H9 (cell line): ENCODE data around the gene CDH4. TPM values are rescaled to one million over a fixed set of nuclear protein-coding genes. Genes with fewer than 3 reads are reported as not detected.

ENCODE experiments used
- DNase-seq: peaks from one replicate; pipeline ENCODE4 v3.0.0-alpha.2; 2017
- H2AFZ ChIP-seq: one replicate; pipeline ENCODE4 v1.6.1; 2013; ENCODE audit warnings: mild to moderate bottlenecking, low read length, control low read depth, moderate library complexity
- H2AK5ac ChIP-seq: 2 replicates; pipeline ENCODE4 v1.6.1; 2013; ENCODE audit warnings: low read length, control low read depth, mixed read lengths; ENCODE audit not compliant: insufficient read length
- H2BK120ac ChIP-seq: one replicate; pipeline ENCODE4 v1.6.1; 2013; ENCODE audit warnings: low read depth, mild to moderate bottlenecking, low read length, control low read depth, inconsistent platforms; ENCODE audit not compliant: poor library complexity, severe bottlenecking
- H2BK12ac ChIP-seq: 2 replicates; pipeline ENCODE4 v1.6.1; 2013; ENCODE audit warnings: low read length, control low read depth, mixed read lengths, low read depth; ENCODE audit not compliant: insufficient read length
- H2BK15ac ChIP-seq: 2 replicates; pipeline ENCODE4 v1.6.1; 2013; ENCODE audit warnings: low read depth, low read length, control low read depth
- H2BK20ac ChIP-seq: one replicate; pipeline ENCODE4 v1.6.1; 2013; ENCODE audit warnings: low read depth, mild to moderate bottlenecking, low read length, control low read depth, inconsistent platforms; ENCODE audit not compliant: poor library complexity, severe bottlenecking
- H2BK5ac ChIP-seq: 2 replicates; pipeline ENCODE4 v1.6.1; 2013; ENCODE audit warnings: low read length, control low read depth, mixed read lengths; ENCODE audit not compliant: insufficient read length
- H3K14ac ChIP-seq: 2 replicates; pipeline ENCODE4 v1.6.1; 2013; ENCODE audit warnings: low read length, control low read depth; ENCODE audit not compliant: insufficient read depth
- H3K18ac ChIP-seq: 2 replicates; pipeline ENCODE4 v1.6.1; 2013; ENCODE audit warnings: low read depth, mild to moderate bottlenecking, mixed read lengths, low read length, control low read depth; ENCODE audit not compliant: insufficient read length
- H3K23ac ChIP-seq: 2 replicates; pipeline ENCODE4 v1.6.1; 2013; ENCODE audit warnings: low read length, control low read depth, mixed read lengths, low read depth; ENCODE audit not compliant: insufficient read length
- H3K23me2 ChIP-seq: 2 replicates; pipeline ENCODE4 v1.6.1; 2013; ENCODE audit warnings: low read depth, mild to moderate bottlenecking, mixed read lengths, low read length, control low read depth; ENCODE audit not compliant: insufficient read length, poor library complexity, severe bottlenecking
- H3K27ac ChIP-seq: 2 replicates; pipeline ENCODE4 v1.5.1; 2013; ENCODE audit warnings: low read length, control low read depth, mixed read lengths, low read depth; ENCODE audit not compliant: insufficient read length
- H3K27me3 ChIP-seq: 2 replicates; pipeline ENCODE4 v1.6.1; 2013; ENCODE audit warnings: low read length, control low read depth, inconsistent platforms; ENCODE audit not compliant: insufficient read depth
- H3K4ac ChIP-seq: 2 replicates; pipeline ENCODE4 v1.6.1; 2013; ENCODE audit warnings: low read depth, mild to moderate bottlenecking, control low read depth, inconsistent platforms, low read length, moderate library complexity
- H3K4me1 ChIP-seq: 2 replicates; pipeline ENCODE4 v1.6.1; 2013; ENCODE audit warnings: low read length, control low read depth, inconsistent platforms; ENCODE audit not compliant: insufficient read depth
- H3K4me2 ChIP-seq: 2 replicates; pipeline ENCODE4 v1.6.1; 2013; ENCODE audit warnings: low read length, control low read depth, mixed read lengths; ENCODE audit not compliant: insufficient read length, insufficient read depth
- H3K56ac ChIP-seq: 2 replicates; pipeline ENCODE4 v1.6.1; 2013; ENCODE audit warnings: low read depth, mild to moderate bottlenecking, mixed read lengths, low read length, control low read depth; ENCODE audit not compliant: insufficient read length
- H3K79me1 ChIP-seq: 2 replicates; pipeline ENCODE4 v1.6.1; 2013; ENCODE audit warnings: low read depth, mild to moderate bottlenecking, moderate library complexity, low read length, control low read depth, inconsistent platforms; ENCODE audit not compliant: insufficient read depth, poor library complexity, severe bottlenecking
- H3K79me2 ChIP-seq: 2 replicates; pipeline ENCODE4 v1.6.1; 2013; ENCODE audit warnings: low read length, control low read depth, inconsistent platforms; ENCODE audit not compliant: insufficient read depth
- H3K9ac ChIP-seq: 2 replicates; pipeline ENCODE4 v1.6.1; 2013; ENCODE audit warnings: low read length, control low read depth, mixed read lengths; ENCODE audit not compliant: insufficient read length; ENCODE audit errors: extremely low read depth
- H3K9me3 ChIP-seq: one replicate; pipeline ENCODE4 v1.6.1; 2013; ENCODE audit warnings: low read depth, low read length, inconsistent platforms; ENCODE audit not compliant: control insufficient read depth
- H3T11ph ChIP-seq: one replicate; pipeline ENCODE4 v1.6.1; 2013; ENCODE audit warnings: mild to moderate bottlenecking, low read length, control low read depth, inconsistent platforms
- H4K20me1 ChIP-seq: one replicate; pipeline ENCODE4 v1.6.1; 2013; ENCODE audit not compliant: control insufficient read depth, insufficient read length, insufficient read depth
- H4K5ac ChIP-seq: 2 replicates; pipeline ENCODE4 v1.6.1; 2013; ENCODE audit warnings: low read depth, mild to moderate bottlenecking, mixed read lengths, low read length, control low read depth; ENCODE audit not compliant: insufficient read length
- H4K8ac ChIP-seq: replicated peaks from 2 replicates; pipeline ENCODE4 v1.6.1; 2013; ENCODE audit warnings: low read length, control low read depth, mixed read lengths, low read depth; ENCODE audit not compliant: insufficient read length
- H4K91ac ChIP-seq: 2 replicates; pipeline ENCODE4 v1.6.1; 2013; ENCODE audit warnings: low read depth, mild to moderate bottlenecking, moderate library complexity, mixed read lengths, low read length, control low read depth; ENCODE audit not compliant: insufficient read length
- H3K27ac Mint-ChIP-seq, 3 experiments: 2 replicates in 2 of 3; 3 replicates in 1 of 3; pipeline ENCODE4 v1.8.0; 2020 to 2021; ENCODE audit warnings: mixed read lengths in 3 of 3, mild to moderate bottlenecking in 1 of 3, moderate library complexity in 1 of 3
- H3K27me3 Mint-ChIP-seq: 2 replicates; pipeline ENCODE4 v1.8.0; 2021; ENCODE audit warnings: low read depth, mild to moderate bottlenecking, moderate library complexity, mixed read lengths
- H3K36me3 Mint-ChIP-seq, 3 experiments: 2 replicates in 2 of 3; 3 replicates in 1 of 3; pipeline ENCODE4 v1.8.0; 2020 to 2021; ENCODE audit warnings: low read depth in 3 of 3, mixed read lengths in 3 of 3; ENCODE audit not compliant: insufficient read depth in 1 of 3
- H3K4me1 Mint-ChIP-seq, 2 experiments: 2 replicates each; pipeline ENCODE4 v1.8.0; 2020; ENCODE audit warnings: mixed read lengths in 2 of 2
- H3K4me3 Mint-ChIP-seq, 2 experiments: 2 replicates in 1 of 2; 3 replicates in 1 of 2; pipeline ENCODE4 v1.8.0; 2020 to 2021; ENCODE audit warnings: mild to moderate bottlenecking in 2 of 2, mixed read lengths in 2 of 2, moderate library complexity in 1 of 2
- H3K9me3 Mint-ChIP-seq, 2 experiments: 2 replicates in 1 of 2; 3 replicates in 1 of 2; pipeline ENCODE4 v1.8.0; 2020; ENCODE audit warnings: mild to moderate bottlenecking in 2 of 2, mixed read lengths in 2 of 2, moderate library complexity in 1 of 2
- WGBS: extraction: QIAGEN DNeasy Blood & Tissue Kit; methylation state at CpG from one replicate; pipeline ENCODE4 v1.1.7; 2013; ENCODE audit warnings: missing lambda C conversion rate, low lambda C conversion rate, mixed read lengths; ENCODE audit not compliant: insufficient read length; ENCODE audit errors: extremely low coverage; 5-methylcytosine and 5-hydroxymethylcytosine counted together
- total RNA-seq: library from RNA; stranded (reverse); gene quantifications from 2 replicates; pipeline ENCODE4 v1.2.1, GENCODE V29; 2021
- TF ChIP-seq, protein P1 (sequence below): fragments of 200-600 bp; sonication (generic); conservative IDR thresholded peaks from 3 replicates; pipeline ENCODE4 v1.8.0; 2021; ENCODE audit warnings: antibody characterized with exemption, mild to moderate bottlenecking

CDH4 gene
- total RNA-seq, 1 experiment from 2014 or later = 3.0 TPM

DNA sequence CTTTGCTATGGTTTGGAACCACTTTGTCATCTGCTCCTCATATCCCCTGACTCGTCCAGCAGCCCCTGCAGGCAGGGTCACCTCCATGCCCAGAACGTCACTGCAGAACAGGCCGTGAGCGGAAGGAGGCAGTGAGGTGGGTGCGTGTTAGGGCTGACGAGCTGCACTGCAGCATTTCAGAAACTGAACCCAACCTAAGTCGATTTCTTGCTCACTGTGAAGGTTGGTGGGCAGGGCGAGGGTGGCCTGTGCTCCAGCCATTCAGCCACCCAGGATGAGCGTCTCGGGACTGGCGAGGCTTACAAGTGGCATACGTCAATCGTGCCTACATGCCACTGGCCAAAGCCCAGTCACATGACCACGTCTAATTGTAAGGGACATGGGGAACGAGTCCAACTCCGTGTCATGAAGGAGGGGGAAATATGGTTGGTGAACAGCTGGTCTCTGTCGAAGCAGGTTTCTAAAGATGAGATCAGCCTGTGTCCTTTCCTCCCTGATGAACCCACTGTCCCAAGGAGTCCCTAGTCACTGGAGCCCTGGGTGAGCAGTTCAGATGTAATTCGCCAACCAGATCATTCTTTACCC, 524.5 kb downstream of the CDH4 start:
- Histone ChIP-seq H3K79me1 (no peaks in the 10 kb centered on the region), H3K23ac (no peak overlapping the region), H3K14ac (no peak overlapping the region), H2AK5ac (no peak overlapping the region), H3K4me2 (no peak overlapping the region), H4K8ac (no peak overlapping the region), H2BK12ac (no peak overlapping the region), H2BK120ac (no peak overlapping the region), H3K23me2 (no peaks in the 10 kb centered on the region), H3K9ac (no peak overlapping the region), H2BK5ac (no peak overlapping the region), H3K79me2 (no peaks in the 10 kb centered on the region), H3K9me3 (no peaks in the 10 kb centered on the region), H3K27ac (no peak overlapping the region), H2BK15ac (no peak overlapping the region), H3K4me1 (no peaks in the 10 kb centered on the region), H2BK20ac (no peak overlapping the region), H4K20me1 (no peaks in the 10 kb centered on the region), H3T11ph (no peak overlapping the region), H4K5ac (no peak overlapping the region), H3K4ac (no peak overlapping the region), H3K18ac (no peak overlapping the region), H2AFZ (no peak overlapping the region), H4K91ac (no peak overlapping the region), H3K27me3 (peaks cover 3% of the 10 kb centered on the region; the same call in 1 of the 2 replicates), H3K56ac (no peak overlapping the region)
- peaks cover 72% of the 10 kb centered on the region for H3K27me3 Mint-ChIP-seq
- H3K9me3 Mint-ChIP-seq = peaks cover 3 to 4% of the 10 kb centered on the region in 2 experiments
- no CpG with 5 or more reads among the region's 18 CpGs for WGBS
- H3K4me3 Mint-ChIP-seq = no peak overlapping the region
- TF ChIP-seq, protein P1, sequence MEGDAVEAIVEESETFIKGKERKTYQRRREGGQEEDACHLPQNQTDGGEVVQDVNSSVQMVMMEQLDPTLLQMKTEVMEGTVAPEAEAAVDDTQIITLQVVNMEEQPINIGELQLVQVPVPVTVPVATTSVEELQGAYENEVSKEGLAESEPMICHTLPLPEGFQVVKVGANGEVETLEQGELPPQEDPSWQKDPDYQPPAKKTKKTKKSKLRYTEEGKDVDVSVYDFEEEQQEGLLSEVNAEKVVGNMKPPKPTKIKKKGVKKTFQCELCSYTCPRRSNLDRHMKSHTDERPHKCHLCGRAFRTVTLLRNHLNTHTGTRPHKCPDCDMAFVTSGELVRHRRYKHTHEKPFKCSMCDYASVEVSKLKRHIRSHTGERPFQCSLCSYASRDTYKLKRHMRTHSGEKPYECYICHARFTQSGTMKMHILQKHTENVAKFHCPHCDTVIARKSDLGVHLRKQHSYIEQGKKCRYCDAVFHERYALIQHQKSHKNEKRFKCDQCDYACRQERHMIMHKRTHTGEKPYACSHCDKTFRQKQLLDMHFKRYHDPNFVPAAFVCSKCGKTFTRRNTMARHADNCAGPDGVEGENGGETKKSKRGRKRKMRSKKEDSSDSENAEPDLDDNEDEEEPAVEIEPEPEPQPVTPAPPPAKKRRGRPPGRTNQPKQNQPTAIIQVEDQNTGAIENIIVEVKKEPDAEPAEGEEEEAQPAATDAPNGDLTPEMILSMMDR = no peak
- H3K4me1 Mint-ChIP-seq = no peaks in the 10 kb centered on the region
- no peak for DNase-seq
- no peak overlapping the region for H3K27ac Mint-ChIP-seq
- no peaks in the 10 kb centered on the region for H3K36me3 Mint-ChIP-seq
